ENCODE measurements around the gene VASH1.

DNA sequence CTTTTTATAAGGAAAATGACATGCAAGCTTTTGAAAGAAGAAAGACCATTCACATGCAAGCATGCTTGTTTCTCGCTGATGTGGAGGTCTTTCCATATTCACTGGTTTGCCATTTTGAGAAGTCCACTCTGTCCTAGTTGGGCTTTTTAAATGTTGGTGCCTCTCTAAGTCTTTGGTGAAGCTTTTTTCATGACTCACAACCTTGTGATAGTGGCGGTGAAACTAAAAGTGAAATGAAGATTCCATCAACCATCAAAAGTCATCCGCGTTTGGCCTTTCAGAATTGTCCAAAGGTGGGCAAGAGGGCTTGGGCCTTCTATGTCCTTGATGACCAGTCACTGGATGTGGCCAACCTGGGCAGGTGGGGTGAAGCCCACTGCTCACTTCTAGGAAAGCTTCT, 69.3 kb downstream of the VASH1 start:
- TF ChIP-seq, protein P1, sequence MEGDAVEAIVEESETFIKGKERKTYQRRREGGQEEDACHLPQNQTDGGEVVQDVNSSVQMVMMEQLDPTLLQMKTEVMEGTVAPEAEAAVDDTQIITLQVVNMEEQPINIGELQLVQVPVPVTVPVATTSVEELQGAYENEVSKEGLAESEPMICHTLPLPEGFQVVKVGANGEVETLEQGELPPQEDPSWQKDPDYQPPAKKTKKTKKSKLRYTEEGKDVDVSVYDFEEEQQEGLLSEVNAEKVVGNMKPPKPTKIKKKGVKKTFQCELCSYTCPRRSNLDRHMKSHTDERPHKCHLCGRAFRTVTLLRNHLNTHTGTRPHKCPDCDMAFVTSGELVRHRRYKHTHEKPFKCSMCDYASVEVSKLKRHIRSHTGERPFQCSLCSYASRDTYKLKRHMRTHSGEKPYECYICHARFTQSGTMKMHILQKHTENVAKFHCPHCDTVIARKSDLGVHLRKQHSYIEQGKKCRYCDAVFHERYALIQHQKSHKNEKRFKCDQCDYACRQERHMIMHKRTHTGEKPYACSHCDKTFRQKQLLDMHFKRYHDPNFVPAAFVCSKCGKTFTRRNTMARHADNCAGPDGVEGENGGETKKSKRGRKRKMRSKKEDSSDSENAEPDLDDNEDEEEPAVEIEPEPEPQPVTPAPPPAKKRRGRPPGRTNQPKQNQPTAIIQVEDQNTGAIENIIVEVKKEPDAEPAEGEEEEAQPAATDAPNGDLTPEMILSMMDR (IDR thresholded peaks at IDR 0.05; ENCODE audit: insufficient read depth, low read length, poor library complexity, severe bottlenecking), result no peak
- TF ChIP-seq EZH2phosphoT487 (conservative IDR thresholded peaks at IDR 0.05; ENCODE audit: low read length), result no peak

All from SU-DHL-6 (cell line).